DMS114 treated with DMSO at 0.1 percent for 48 hours (cell line): ENCODE data around the gene KIF4B.
"Not testable (repeated sequence)": the region's sequence is repeated elsewhere in the genome, so short reads cannot be mapped to it uniquely, and the experiment has no call there.

Experiments
- DNase-seq: peaks from one replicate; lab custom pipeline; 2025; ENCODE audit not compliant: unreplicated experiment; lab: John Stamatoyannopoulos, UW

Gene KIF4B

DNA sequence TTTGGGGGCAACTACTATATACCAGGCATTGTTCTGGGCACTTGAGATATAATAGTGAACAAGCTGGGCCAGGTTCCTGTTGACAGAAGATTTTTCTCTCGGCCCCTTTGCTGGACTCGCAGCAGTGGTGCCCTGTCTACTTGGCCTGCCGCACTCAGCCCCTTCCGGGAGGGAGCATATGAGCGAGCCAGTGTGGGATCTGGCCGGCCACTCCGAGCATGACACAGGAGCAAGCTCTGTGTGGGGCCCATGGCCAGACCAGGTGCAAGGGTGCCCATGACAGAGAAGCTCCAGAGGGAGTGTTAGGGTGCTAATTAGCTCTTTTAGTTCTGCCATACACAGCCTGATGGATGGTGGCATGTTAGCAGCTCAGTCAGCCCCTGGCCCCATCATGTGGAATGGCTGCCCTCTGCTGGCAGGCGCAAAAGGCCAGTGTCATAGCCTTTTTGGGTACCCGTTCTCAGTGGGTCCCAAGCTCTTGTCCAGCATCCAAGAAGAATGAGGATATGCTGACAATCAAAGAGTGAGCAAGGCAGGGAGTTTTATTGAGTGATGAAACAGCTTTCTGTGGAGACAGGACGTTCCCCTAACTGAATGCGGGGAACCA is 9.3 kb upstream of the KIF4B start:
- DNase-seq, result no peak

DNA sequence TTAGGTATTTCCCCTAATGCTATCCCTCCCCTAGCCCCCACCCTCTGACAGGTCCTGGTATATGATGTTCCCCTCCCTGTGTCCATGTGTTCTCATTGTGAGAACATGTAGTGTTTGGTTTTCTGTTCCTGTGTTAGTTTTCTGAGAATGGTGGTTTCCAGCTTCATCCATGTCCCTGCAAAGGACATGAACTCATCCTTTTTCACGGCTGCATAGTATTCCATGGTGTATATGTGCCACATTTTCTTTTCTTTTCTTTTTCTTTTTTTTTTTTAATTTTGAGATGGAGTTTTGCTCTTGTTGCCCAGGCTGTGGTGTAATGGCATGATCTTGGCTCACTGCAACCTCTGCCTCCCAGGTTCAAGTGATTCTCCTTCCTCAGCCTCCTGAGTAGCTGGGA is 7.3 kb upstream of the KIF4B start:
- DNase-seq, result not testable (repeated sequence)

DNA sequence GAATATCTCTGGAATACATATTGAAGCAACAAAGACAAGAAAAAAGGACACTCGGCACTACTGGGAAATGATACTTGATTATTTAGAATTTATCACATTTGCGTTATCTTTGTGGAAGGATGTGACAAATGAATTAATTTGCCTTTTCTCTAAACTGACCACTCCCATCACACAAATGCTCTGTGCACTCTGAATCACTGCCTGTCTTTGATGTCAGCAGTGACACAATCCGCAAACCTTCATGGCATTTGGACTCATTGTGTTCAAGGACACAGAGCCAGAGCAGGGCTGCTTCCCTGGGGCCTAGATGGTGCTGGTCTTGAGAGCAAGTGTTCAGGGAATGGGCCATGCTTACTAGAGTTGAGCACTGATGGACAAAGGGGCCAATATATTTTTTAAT is 4.9 kb upstream of the KIF4B start:
- no peak for DNase-seq

DNA sequence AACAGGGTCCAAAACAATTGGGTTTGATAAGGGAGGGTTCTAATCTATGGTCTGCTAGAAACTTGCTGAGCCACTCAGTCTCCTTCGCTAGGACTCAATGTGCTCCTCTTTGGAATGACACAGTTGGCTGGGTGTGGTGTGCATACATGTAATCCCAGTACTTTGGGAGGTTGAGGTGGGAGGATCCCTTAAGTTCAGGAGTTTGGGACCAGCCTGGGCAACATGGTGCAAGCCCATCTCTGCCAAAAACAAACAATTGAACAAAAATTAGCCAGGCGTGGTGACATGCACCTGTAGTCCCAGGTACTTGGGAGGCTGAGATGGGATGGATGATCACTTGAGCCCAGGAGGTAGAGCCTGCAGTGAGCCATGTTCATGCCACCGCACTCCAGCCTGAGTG is 2.7 kb upstream of the KIF4B start:
- DNase-seq, result no peak

DNA sequence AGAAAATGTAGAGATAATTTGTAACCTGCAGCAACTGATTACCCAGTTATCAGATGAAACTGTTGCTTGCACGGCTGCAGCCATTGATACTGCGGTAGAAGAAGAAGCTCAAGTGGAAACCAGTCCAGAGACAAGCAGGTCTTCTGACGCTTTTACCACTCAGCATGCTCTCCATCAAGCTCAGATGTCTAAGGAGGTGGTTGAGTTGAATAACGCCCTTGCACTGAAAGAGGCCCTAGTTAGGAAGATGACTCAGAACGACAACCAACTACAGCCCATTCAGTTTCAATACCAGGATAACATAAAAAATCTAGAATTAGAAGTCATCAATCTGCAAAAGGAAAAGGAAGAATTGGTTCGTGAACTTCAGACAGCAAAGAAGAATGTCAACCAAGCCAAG is 1.7 kb downstream of the KIF4B start:
- DNase-seq, result no peak

DNA sequence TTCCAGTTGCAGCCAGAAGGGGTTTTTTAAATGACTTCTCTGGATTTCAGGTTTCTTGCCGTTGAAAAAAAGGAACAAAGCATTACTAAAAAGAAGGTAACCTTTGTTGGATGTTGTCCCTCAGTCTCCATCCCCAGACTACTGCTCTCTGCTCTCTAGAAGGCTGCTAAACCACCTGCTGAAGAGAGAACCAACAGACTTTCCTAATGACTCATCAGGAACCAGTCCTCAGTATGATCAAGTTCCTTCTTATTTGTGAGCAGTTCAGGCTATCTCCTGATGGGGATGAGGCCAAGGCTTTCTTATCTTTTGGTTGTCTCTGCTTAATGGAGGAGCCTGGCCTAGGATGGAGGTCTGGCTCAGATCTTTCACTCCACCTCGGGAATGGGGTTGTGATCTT is 4.1 kb downstream of the KIF4B start:
- no peak for DNase-seq

DNA sequence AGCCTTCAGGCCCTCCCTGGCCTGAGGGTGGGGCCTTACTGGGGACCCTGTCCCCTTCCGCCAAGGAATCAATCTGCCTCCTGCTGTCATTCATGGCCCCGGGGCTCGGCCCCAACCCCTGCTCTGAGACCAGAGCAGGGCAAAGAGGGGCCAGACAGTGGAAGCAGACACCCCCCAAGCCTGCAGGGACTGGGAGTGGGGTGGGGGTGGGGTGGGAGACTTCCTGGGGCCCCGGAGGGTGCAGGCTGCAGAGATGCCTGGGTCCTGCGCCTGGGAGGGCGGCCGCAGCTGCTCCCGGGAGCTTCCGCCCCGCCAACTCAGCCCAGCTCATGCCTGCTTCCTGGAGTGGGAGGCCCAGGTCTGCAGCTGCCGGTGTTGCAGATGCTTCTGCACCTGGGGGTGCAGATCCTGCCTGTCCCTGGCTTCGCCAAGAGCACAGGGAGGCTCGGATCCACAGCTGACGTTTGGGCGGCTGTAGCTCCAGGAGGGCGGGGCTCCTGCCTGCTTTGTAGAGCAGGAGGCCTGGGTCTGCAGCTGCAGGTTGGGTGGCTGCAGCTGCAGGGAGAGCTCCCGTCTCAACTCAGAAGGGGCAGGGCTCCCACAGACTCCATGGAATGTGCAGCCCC is 6.2 kb downstream of the KIF4B start:
- DNase-seq, result no peak

DNA sequence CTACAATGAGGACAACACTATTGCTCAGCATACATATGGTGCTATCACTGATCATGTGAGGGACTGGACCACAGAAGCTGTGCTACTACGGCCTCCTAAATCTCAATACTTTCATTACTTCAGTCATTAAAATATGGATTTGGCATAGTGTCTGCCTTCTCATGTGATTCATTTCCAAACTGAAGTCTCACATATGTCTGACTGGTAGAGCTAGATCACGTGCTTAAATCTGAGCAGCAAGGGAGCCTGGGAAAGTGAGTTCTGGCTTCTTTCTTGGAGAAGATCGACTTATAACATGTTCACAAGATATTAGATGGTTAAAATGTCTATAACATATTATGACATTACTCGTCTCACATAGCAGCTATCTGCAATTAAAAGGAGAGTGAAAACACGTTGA is 8.3 kb downstream of the KIF4B start:
- no peak for DNase-seq

DNA sequence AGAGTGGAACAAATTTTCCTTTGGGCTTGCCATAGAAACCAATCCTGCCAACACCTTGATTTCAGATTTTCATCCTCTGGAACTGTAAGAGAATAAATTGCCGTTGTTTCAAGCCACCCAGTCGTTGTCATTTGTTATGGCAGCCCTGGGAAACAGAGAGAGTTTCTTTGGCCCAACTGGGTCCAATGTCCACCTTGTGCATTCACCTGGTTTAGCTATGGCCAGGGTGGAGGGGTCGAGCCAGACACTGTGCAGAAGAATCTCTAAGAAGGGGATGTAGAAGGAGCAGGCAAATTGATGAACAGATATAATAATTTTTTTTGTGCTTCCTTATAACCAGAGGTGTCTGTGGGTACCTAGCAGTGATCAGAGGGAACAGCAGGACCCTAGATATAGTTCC is 9.8 kb downstream of the KIF4B start:
- DNase-seq, result no peak

DNA sequence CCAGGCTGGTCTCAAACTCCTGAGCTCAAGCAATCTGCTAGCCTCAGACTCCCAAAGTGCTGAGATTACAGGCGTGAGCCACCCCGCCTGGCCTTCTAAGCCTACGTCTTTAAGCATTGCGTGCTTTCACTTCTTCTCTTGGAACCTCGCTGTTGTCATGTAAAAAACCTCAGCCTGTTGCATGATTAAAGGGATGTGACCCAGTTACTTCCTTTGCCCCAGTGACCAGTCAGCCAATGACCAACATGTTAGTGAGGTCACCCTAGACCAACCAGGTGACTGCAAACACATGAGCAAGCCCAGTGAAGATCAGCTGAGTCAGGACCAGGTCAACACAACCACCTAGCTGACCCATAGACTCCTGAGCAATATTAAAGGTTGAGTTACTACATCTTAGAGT is 10.5 kb downstream of the KIF4B start:
- no peak for DNase-seq

DNA sequence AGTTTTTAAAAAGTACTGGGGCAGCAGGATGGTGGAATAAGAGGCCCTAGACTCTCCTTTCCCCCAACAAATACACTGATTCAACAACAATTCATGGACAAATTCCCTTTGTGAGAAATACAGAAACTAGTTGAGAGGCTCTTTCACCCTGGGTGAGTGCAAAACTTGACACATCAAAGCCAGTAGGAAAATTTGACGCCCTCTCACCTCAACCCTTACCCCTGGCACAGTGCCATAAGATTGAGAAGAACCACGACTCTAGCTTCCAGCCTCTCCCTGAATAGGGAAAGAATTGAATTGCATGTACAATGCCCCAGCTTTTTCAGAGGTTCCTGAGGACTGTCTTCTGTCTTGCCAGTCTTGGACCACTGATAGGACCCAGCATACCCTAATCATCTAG is 12.3 kb downstream of the KIF4B start:
- no peak for DNase-seq

DNA sequence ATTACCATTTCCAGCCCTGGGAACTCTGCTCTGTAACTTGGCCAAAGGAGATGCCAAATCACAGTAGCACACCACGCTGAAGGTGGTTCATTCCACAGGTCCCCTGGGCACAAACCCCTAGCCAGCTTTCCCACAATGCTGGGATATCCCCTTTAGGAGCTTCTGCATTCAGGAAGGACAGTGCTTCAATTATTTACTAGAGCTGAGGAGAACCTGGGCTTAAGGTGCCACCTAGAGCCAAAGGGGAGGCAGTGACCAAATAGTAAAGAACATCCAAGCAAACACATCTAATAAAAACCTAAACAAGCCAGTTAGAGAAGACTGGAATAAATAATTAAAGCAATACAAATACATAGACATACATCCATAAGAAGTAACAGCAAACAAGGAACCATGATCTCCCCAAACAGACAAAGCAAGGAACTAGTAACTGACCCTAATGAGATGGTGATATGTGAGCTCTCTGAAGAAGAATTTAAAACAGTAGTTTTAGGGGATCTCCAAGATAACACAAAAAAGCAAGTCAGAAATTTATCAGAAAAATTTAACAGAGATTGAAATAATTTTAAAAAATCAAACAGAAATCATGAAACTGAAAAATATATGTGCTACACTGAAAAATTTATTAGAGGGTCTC is 14.6 kb downstream of the KIF4B start:
- DNase-seq, result peak; percentile 5

DNA sequence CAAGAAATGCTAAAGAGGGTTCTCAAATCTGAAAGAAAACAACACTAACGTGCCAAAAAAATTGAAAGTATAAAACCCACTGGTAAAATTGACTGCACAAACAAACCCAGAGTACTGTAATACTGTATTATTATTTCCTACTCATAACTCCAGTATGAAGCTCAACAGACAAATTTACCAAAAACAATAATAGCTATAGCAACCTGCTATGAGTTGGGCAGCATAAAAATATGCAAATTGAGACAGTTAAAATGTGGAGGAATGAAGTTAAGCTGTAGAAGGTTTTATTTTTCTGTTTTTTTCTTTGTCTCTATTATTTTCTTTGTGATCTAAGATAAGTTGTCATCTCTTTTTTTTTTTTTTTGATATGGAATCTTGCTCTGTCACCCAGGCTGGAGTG is 15.7 kb downstream of the KIF4B start:
- no peak for DNase-seq

DNA sequence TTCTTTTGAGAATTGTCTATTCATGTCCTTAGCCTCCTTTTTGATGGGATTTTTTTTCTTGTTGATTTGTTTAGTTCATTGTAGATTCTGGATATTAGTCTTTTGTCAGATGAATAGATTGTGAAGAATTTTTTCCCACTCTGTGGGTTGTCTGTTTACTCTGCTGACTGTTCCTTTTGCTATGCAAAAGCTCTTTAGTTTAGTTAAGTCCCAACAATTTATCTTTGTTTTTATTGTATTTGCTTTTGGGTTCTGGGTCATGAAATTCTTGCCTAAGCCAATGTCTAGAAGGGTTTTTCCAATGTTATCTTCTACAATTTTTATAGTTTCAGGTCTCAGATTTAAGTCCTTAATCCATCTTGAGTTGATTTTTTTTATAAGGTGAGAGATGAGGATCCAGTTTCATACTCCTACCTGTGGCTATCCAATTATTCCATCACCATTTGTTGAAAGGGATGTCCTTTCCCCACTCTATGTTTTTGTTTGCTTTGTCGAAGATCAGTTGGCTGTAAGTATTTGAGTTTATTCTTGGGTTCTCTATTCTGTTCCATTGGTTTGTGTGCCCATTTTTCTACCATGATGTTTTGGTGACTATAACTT is 20.7 kb downstream of the KIF4B start:
- DNase-seq, result not testable (repeated sequence)

DNA sequence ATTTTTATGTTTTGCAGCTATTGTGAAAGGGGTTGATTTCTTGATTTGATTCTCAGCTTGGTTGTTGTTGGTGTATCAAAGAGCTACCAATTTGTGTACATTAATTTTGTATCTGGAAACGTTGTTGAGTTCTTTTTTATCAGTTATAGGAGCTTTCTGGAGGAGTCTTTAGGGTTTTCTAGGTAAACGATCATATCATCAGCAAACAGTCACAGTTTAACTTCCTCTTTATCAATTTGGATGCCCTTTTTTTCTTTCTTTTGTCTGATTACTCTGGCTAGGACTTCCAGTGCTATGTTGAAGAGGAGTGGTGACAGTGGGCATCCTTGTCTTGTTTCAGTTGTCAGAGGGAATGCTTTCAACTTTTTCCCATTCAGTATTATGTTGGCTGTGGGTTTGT is 21.5 kb downstream of the KIF4B start:
- DNase-seq, result not testable (repeated sequence)

DNA sequence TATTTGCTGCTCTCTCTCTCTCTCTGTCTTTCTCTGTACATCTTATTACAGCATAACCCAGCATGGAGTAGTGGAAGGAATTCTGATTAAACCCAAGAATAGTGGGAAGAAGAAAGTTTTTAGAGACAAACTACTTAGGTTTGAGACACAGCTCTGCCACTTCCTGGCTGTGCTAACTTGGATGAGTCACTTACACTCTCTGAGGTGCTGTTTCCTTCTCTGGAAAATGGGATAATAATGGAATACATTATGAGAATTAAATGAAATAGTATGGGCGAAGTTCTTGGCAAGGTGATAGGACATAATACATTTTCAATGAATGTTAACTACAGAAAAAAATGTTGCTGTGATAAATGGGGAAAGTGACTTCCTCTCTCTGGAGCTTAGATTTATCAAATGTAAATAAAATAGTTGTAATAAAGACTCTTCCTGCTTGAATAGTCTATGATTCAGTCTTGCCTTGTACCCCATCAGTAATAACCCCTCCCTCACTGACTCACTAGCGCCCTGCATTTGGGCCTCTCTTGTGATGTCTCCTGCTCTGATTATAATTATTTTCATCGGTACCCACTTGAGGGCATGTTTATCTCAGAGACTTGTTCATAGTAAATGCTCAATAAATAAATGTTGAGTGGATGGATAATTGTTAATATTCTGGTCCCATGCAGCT is 27.6 kb downstream of the KIF4B start:
- no peak for DNase-seq

DNA sequence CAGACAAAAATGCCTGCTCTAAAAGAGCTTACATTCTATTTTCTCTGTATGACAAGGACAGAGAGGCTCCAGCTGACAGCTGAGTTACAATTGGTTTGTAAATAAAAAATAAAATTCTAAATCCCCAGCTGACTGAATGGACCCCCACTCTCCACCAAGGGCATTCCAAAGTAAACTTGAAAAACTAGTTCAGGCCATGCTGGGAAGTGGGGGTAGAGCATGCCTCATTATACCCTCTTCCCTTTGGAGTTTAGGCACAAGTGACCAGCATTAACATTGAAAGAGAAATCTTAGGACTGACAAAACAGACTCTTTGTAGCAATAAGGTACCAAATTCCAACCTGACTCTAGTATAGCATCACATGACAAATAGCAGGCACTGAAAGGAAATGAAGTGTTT is 31.0 kb downstream of the KIF4B start:
- no peak for DNase-seq

DNA sequence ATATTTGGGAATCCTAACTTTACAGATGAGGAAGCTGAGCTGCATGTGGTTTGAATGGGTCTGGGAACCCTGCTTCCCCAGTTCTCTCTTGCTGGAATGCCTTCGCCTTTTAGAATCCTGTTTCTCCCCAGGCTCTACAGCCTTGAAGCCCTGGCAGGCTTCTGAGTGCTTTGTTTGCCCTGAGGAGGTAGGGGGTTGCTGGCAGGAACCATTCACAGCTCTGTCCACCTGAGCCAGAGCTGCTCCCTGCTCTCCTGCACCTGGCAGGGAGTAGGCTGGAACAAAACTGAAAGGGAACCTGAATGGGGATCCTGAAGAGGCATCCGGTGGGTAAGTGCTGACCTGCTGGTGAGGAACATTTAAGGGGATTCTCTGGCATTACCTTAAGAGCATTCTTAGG is 33.0 kb downstream of the KIF4B start:
- no peak for DNase-seq

DNA sequence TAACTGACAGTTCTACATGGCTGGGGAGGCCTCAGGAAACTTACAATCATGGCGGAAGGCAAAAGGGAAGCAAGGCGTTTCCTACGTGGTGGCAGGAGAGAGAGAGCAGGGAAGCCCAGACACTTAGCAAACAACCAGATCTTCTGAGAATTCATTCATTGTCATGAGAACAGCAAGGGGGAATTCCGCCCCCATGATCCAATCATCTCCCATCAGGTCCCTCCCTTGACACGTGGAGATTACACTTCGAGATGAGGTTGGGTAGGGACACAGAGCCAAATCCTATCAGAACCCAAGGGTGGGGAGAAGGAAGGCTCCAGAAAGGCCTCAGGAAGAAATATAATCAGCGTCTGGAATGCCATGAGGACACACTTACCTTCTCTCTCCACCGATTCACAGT is 34.3 kb downstream of the KIF4B start:
- DNase-seq, result no peak

DNA sequence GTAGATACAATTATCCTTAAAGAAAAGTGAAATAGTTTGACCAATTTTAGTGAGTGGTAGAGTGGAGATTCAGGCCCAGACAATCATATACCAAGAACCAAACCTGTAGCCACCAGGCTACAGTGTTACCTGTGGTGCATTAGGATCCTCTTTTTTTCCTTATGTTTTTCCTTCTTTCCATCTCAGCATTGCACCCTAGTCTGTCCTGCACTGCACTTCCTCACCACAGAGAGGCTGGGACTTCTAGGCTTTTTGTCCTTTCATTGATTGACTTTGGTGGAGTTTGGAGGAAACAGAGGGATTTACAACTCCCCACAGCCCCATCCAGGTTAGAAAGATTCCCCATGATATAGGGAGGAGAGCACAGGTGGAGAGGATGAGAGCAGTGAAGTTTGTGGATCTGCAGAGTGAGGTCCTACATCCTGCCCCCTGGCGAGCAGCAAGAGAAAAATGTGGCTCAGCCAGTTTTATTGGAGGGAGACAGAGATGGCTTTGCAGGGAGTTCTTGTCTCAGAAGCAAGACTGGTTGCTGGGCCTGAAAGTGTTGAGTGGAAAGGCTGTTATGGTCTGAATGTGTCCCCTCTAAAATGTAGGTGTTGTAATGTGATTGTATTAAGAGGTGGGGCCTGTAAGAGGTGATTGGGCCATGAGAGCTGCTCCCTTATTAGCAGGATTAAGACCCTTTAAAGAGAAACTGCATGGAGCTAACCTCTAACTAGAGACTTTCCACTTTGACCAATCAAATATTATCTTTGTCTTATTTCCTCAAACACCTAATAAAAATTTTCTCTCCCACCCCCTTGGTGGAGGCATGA is 36.2 kb downstream of the KIF4B start:
- DNase-seq, result no peak

DNA sequence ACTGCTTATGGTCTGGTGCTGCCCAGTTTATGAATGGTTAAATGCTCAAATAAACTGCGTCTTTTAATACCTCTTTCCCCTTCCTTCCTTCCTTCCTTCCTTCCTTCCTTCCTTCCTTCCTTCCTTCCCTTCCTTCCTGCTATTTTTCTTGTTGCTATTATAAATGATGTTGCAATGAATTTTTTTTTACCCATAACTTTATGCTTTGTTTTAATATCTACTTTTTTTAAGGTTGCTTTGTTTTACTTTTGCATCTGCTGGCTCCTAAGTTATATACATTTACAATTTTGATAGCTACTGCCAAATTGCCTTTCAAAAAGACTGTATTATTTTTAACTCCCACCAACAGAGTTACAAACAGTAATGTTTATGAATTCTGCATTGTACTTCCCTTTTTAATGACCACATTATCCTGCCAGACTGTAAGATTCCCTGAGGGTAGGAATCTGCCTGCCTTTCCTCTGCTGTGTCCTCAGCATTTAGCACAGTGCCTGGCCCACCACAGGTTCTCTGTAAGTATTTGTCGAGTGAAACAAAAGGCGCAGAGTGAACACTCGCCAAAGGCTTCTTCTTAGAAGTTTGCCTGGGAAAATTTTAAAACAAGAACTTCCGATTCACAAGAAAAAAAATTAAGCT is 36.9 kb downstream of the KIF4B start:
- no peak for DNase-seq
